ENCODE measurements around the gene DDT.
"Not testable (repeated sequence)": the region's sequence is repeated elsewhere in the genome, so short reads cannot be mapped to it uniquely, and the experiment has no call there.

The DDT gene

GRCh38 chr22:23952794-23953405 lies 21.3 kb downstream of the DDT start:
- not testable (repeated sequence) for DNase-seq (ENCODE audit: low read depth)

DNA sequence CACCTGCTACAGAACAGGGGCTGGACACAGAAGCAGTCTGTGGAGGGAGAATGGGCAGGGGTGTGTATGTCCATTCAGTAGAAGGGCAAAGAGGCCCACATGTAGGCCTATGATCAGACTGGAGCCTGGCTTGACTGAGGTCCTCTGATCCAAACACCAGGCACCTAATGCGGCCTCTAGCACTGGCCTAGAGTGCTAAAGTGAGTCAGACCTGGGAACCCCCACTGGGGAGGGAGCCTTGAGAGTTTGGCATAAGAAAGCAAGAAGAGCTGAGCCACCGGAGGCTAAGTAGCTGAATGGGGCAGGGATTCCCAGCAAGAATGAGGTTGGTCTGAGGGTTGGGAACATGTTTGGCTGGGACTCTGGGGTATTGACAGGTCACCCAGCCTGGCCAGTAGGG lies 22.9 kb downstream of the DDT start:
- peak; percentile 23 for DNase-seq (ENCODE audit: low read depth)

GRCh38 chr22:23949764-23950163 lies 24.5 kb downstream of the DDT start:
- not testable (repeated sequence) for DNase-seq (ENCODE audit: low read depth)

- not testable (repeated sequence) for DNase-seq (ENCODE audit: low read depth)
Observed at GRCh38 chr22:23947391-23947790, 26.9 kb downstream of the DDT start.

- not testable (repeated sequence) for DNase-seq (ENCODE audit: low read depth)
Observed at GRCh38 chr22:23940166-23940565, 34.1 kb downstream of the DDT start.

GRCh38 chr22:23939017-23939357 lies 35.3 kb downstream of the DDT start:
- no peak for DNase-seq (ENCODE audit: low read depth)

DNA sequence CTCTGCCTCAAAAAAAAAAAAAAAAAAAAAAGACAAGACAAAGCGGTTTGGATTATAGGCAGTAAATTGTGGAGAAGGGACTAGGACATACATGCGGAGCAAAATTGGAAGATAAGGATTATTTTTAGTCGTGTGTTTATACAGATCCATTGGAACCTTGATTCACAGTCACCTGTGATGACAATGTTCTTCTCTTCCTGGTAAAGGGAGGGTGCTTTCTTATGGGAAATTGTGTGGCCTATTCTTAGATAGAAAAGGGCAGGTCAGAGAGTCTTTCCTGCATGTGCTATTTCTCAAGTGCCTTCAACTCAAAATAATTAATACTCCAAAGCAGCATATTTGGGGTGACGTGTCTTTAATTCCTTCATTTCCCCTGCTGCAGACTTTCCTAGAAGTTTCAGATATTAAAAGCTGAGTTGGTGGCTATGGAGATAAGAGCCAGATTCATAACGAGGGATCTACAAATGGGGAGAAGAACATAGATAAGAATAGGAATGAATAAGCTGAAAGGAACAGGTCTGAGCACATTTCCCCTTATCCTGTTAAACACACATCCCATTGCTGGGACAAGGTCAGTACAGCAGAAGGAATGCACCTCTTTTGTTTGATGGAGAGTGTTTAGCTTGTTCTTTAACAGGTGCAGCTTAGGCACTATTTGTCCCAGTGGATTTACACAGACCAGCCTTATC lies 35.8 kb downstream of the DDT start:
- DNase-seq (ENCODE audit: low read depth) = no peak

GRCh38 chr22:23926561-23926960 lies 47.7 kb downstream of the DDT start:
- no peak for DNase-seq (ENCODE audit: low read depth)

GRCh38 chr22:23925020-23925606 lies 49.1 kb downstream of the DDT start:
- DNase-seq (ENCODE audit: low read depth) = no peak

GRCh38 chr22:23922921-23923320 lies 51.3 kb downstream of the DDT start:
- DNase-seq (ENCODE audit: low read depth) = no peak

DNA sequence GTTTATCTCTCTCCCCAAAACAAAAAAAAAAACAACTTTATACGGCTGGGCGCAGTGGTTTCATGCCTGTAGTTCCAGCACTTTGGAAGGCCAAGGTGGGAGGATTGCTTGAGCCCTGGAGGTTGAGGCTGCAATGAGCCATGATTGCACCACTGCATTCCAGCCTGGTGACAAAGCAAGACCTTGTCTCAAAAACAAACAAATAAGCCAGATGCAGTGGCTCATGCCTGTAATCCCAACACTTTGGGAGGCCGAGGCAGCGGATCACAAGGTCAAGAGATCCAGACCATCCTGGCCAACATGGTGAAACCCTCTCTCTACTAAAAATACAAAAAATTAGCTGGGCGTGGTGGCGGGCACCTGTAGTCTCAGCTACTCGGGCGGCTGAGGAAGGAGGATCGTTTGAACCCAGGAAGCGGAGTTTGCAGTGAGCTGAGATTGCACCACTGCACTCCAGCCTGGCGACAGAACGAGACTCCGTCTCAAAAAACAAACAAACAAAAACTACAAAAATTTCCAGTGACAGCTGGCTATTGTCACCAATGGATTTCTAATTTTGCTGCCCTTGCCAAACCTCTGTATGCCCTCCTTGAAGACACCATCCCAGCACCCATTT lies 52.5 kb downstream of the DDT start:
- DNase-seq (ENCODE audit: low read depth) = peak; percentile 64

Measured in EH (cell line).